HL-60/S4 treated with retinoic acid at 250 ng/mL for 4 days and 3 days (cell line): Measurements from ENCODE around the gene MRE11.

Source experiments
- in situ Hi-C: fragments of 300-500 bp; cut with MboI; formaldehyde crosslinking; loops from 2 replicates; pipeline ENCODE4 v1.7.0; 2022; ENCODE audit warnings: low sequenced_read_pairs

MRE11 gene

DNA sequence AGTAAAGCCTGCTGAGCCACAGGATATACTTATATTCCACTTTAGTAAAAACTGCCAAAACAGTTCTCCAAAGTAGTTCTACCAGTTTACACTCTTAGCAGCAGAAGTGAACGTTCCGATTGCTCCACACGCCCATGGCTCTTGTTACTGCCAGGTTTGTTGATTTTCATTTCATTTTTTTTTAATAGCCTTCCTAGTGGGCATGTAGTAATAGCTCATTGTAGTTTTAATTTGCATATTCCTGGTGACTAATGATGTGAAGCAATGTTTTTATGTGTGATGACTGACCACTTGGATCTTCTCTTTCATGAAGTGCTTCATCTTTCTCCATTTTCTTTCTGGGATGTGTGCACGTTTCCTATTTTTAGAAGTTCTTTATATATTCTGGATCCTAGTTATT lies 13.8 kb upstream of the MRE11 start:
- in situ Hi-C loops: loop anchor here (10.0 to 25.0 kb wide), 3 partner anchors 183 to 380 kb away; no protein-coding TSS in a partner anchor

DNA sequence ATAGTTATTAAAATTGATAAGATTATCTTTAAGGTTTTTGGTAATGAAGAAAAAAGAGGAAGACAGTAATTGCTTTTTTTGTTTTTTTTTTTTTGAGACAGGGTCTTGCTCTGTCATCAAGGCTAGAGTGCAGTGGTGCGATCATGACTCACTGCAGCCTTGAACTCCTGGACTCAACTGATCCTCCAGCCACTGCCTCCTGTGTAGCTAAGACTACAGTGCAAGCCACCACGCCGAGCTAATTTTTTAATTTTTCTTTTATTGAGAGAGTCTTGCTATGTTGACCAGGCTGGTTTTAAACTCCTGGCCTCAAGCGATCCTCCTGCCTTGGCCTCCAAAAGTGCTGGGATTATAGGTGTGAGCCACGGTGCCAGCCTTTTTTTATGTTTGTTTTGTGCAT lies 12.9 kb upstream of the MRE11 start:
- in situ Hi-C loops: loop anchor here (10.0 to 25.0 kb wide), 3 partner anchors 182 to 381 kb away; no protein-coding TSS in a partner anchor

DNA sequence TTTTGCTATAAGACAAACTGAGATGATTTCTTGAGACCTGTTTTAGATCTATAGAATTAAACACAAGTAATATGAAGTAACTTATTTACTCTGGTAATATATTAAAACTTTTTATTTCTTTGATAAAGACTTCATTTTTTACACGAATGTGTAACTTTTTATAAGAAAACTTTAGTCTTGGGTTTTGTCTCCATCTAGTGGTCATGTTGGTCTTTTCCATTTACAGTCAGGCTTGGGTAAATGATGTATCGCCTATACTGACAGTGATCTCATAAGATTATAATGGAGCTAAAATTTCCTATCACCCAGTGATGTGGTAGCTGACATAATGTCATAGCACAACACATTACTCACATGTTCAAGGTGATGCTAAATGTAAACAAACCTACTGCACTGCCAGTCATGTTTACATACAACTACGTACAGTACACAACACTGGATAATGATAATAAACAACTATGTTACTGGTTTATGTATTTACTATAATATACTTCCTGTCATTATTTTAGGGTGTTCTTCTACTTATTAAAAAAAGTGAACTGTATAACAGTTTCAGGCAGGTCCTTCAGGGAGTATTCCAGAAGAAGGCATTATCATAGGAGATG lies 11.1 kb upstream of the MRE11 start:
- in situ Hi-C loops: loop anchor here (10.0 to 25.0 kb wide), 3 partner anchors 180 to 383 kb away; no protein-coding TSS in a partner anchor

DNA sequence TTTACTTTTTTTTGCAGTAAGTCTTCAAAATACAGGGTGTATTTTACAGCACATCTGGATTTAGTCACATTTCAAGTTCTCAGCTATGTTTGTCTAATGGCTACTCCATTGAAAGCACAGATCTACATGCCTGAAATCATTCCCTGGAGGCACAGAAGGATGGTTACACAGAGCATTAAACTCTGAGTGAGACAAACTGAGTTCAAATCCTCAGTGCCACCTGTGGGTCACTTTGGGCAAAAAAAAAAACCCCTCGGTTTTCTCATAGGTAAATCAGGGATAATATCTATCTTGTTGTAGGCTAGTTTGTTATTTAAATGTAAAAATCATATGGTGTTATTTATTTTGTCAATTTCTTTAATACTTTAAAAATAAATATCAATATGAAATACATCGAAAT lies 7.9 kb upstream of the MRE11 start:
- in situ Hi-C loops: loop anchor here (10.0 to 25.0 kb wide), 3 partner anchors 177 to 386 kb away; no protein-coding TSS in a partner anchor

DNA sequence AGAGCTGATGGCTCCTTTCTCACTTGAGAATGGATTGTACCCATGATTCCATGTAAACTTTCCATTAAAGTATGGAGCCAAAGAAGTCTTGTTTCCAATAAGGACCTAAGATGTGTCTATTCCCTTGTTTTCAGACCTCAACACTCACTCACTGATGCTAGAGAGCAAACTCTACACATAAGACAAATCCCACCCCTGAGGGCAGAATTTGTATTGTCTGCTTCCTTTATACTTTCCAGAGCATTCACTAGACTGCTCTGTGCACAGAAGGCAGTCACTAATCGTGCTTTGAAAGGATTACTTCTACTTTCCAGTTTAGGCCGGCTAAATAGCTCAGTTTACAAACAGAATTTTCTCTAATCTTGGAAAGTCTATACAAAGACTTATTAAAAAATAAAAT lies 6.5 kb upstream of the MRE11 start:
- in situ Hi-C loops: loop anchor here (10.0 to 25.0 kb wide), 3 partner anchors 175 to 387 kb away; no protein-coding TSS in a partner anchor

DNA sequence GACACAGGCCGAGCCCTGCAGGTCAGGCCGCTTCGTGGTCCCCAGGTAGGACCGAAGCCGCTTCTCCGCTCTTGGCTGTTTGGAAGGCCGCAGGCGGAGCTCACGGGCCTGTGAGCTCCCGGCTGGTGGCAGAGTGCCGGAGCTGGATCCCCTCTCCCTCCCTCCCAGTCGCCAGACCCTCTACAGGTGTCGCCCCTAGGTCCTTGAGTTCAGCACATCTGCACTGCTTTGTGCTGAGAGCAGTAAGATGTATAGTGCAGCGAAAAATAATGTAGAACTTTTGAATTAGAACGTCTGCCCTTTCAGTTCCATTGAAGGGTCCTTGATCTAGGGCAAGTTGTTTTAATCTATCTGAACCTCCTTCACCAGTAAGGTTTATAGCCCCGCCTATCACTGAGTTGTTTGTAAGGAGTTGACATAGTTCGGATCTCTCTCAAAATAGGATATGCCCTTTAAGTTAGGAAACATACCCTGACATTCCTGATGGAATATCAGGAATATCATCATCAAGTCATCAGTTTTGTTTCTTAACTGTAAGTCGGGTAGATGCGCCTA lies 559 bp upstream of the MRE11 start:
- in situ Hi-C loops: no loop called here

DNA sequence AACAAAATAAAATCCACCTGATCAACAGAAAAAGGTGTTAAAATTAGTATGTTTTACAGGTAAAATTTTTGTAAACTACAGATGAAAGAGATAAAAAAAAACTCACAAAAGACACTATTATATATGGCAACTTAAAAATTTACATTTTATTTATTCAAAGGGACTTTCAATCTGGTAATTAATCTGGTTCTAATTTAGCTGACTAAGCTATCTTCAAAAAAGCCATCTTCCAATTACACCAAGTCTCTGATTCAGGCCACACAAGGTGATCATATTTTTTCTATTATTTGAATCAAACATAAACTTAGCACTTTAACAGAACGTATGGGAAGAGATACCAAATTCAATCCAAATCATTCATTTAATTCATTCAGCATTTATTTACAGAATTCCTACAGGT lies 7.6 kb downstream of the MRE11 start:
- in situ Hi-C loops: no loop called here

DNA sequence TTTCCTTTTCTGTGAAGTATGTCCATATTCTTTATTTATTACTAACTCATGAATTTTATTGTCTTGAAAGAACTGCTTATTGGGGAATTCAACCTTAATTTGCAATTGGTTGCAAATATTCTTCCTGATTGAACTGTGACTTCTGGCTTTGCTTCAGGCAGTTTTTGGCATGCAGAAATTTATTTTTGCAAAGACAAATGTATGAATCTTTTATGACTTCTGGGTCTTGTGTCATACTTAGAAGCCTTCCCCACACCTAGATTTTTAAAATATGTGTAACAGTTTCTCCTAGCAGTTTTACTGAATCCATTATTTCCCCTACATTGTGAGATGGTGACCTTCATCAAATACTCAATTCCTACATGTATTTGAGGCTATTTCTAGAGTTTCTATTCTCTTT lies 12.3 kb downstream of the MRE11 start:
- in situ Hi-C loops: no loop called here

DNA sequence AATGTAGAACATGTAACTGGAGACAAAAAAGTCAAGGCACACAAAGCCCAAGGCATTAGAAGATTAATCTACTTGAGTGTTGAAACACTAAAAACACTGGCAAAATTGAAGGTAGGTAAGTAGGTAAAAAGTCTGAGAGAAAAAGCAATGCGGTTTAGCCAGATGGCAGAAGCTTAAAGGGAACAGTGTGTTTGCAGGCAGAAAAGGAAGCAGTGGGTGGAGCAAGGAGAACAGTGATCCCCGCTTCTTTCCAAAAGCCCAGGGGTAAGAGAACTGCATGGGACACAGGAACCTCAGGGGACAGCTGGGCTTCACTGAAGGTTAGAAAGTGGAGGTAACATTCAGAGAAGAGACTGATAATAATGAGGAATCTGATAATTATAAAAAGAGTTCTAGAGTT lies 16.0 kb downstream of the MRE11 start:
- in situ Hi-C loops: no loop called here

DNA sequence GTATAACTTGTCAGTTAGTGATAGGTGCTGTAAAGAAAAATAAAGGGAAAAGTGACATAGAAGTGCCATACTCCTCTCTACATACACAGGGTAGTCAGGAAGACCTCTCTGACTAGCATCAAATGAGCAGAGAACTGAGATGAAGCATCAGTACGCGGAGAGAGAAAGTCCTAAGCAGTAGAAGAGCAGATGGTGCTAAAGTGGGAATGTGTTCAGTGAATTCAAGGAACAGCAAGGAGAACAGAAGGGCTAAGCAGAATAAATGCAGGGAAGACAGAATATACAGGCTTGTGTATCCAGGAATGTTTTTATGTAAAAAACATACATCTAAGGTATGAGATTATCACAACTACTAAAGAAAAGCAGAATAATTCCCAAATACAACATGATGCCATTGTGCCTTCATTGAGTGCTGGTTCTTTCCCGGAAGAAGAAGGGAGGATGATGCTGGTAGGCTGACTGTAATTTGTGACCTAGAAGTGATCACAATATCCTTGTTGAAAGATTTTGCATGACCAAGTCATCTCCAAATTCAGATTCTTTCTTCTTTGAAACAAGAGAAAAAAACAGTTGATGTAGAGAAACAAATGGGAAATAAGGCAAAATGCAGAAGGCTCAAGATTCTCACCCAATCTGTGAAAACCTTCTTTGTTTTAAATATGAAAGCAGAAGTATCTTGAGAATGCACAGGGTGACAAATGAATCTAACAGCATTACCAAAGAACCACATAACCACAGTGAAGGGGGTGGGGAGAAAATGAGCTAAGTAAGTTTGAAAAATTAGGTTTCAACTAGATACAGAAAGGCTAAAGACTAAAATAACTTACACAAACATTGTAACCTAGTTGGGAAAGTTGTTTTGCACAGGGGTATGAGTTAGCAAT lies 20.5 kb downstream of the MRE11 start:
- in situ Hi-C loops: no loop called here

DNA sequence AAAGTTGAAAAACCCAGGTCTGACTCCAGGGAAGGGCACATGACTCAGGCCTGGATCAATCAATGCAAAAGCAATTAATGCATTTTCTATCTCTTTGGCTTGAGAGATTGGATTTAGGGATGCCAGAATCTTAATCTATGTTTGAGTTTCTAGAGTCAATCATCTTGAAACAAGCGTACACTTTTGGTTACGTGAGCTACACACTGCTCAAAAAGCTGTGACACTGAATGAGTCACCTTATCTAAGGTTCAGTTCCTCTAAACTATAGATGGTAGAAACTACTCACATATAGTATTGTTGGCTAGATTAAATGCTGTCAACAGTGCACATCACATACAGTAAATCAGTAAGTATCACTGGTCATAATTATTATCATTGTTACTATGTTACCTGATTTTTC lies 24.2 kb downstream of the MRE11 start:
- in situ Hi-C loops: no loop called here

- in situ Hi-C loops: no loop called here
These were observed 34.1 kb downstream of the MRE11 start for GRCh38 chr11:94459576-94459975.

DNA sequence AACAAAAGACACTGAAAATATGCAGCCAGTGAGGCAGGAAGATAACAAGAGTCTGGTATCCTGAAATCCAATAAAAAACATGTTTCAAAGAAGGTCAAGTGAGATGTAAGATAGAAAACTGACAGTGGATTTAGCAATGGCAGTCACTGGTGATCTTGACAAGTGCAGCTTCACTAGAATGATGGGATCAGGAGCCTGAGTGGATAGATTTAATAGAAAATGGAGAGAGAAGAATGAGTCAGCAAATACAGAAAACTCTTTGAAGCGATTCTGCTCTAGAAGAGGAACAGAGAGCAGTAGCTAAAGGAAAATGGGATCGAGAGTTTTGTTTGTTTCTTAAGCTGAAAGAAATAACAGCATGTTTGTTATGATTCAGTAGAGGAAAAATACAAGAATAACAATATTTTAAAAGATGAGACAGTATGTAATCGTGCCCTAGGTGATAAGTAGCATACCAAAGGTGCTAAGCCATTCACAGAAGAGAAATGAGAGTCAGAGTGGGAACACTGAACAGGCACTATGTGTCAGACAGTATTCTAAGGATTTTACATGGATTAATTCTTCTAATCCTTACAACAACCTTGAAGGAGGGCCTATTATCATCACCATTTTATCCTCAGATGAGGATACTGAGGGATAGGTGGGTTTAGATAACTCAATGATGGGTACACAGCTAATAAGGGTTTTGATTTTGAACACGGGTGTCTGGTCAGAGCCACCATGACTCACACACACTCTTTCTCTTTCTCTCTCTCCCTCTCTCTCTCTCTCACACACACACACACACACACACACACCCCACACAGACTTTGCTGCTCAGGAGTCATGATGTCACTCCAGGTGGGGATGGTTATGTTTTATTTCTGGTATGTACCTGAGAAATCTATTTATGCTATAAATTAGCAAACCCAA lies 36.3 kb downstream of the MRE11 start:
- in situ Hi-C loops: no loop called here

- in situ Hi-C loops: no loop called here
These were observed 37.8 kb downstream of the MRE11 start for GRCh38 chr11:94455861-94456260.

GRCh38 chr11:94454301-94454700 lies 39.3 kb downstream of the MRE11 start:
- in situ Hi-C loops: no loop called here

GRCh38 chr11:94452988-94453387 lies 40.7 kb downstream of the MRE11 start:
- in situ Hi-C loops: no loop called here

DNA sequence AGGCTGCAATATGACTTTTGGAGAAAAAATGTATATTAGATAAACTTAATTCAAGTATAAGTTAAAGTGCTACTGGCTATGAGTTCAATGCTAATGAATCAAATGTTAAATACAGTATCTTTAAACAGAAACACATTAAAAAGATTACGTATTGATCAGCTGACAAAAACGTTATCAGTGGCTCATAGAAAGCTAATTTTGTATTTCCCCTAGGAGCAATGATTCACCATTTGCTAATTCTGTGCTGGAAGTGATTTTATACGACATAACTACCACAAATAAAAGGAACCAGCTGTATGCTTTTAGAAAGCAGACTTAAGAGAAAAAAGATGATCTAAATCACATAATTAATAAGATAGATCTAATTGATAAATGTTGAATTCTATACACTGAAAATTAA lies 43.6 kb downstream of the MRE11 start:
- in situ Hi-C loops: no loop called here

DNA sequence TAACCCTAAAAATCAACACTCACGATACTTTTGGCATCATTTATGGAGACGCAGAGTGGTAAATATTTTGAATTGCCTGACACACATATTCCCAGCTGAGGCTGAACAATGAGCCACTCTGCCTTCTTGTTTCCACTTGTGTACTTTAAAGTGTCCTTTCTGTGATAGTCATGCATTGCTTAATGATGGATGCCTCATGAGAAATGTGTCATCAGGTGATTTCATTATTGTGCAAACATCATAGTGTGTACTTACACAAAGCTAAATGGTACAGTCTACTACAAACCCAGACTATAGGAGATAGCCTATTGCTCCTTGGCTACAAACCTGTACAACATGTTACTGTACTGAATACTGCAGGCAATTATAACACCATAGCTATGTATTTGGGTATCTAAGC lies 44.2 kb downstream of the MRE11 start:
- in situ Hi-C loops: no loop called here

DNA sequence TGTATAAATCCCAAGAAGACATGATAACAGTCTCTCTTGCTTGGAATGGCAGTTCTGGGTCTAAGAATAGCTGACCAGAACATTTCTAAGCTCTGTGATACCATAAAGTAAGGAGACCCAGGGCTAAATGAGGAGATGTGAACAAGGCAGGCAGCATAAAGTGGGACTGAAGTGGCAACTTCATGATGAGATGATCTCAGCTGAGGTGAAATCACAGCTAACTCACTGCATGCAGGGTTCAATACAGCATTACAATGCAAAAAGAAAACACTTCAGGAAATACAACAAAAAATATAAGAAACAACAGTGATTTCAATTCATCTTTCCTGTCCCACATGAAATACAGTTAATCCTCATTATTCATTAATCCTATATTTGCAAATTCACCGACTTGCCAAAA lies 44.6 kb downstream of the MRE11 start:
- in situ Hi-C loops: no loop called here

DNA sequence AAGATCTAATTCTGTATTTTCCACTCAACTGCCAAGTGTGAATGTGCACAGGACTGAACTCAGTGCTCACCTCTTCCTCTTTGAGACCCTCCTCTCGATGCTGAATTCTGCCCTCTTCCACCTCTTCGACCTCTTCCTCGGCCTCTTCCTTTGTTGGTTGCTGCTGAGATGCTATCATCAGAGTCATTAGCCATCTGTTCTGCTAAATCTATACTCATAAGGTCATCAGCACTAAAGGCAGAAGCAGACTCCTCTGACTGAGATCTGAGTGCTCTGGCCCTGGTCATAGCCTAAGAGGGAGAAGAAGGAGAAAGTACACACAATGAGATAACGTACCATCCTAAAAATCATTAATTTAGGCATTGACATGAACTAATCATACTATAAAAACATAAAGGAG lies 46.5 kb downstream of the MRE11 start:
- in situ Hi-C loops: no loop called here

GRCh38 chr11:94445641-94446040 lies 48.0 kb downstream of the MRE11 start:
- in situ Hi-C loops: no loop called here
